ENCODE data around the gene KIT.

Gene KIT

GRCh38 chr4:54703182-54703581 is 45.4 kb downstream of the KIT start:
- no peak for DNase-seq (ENCODE audit: low read depth in 2 of 2)

GRCh38 chr4:54707406-54707805 is 49.6 kb downstream of the KIT start:
- no peak for DNase-seq (ENCODE audit: low read depth in 2 of 2)

GRCh38 chr4:54708339-54709279 is 50.9 kb downstream of the KIT start:
- DNase-seq (ENCODE audit: low read depth in 2 of 2), result no peak

- DNase-seq (ENCODE audit: low read depth in 2 of 2), result peak in 1 of 2 donors; percentile 1
These were observed 51.6 kb downstream of the KIT start for GRCh38 chr4:54709400-54709799.

GRCh38 chr4:54712206-54712605 is 54.4 kb downstream of the KIT start:
- DNase-seq (ENCODE audit: low read depth in 2 of 2), result no peak

- DNase-seq (ENCODE audit: low read depth in 2 of 2), result no peak
These were observed 56.9 kb downstream of the KIT start for GRCh38 chr4:54714631-54715030.

GRCh38 chr4:54716478-54717065 is 58.8 kb downstream of the KIT start:
- DNase-seq (ENCODE audit: low read depth in 2 of 2), result no peak

GRCh38 chr4:54717694-54718093 is 59.9 kb downstream of the KIT start:
- DNase-seq (ENCODE audit: low read depth in 2 of 2), result no peak

GRCh38 chr4:54719378-54719777 is 61.6 kb downstream of the KIT start:
- no peak for DNase-seq (ENCODE audit: low read depth in 2 of 2)

GRCh38 chr4:54723220-54723619 is 65.5 kb downstream of the KIT start:
- no peak for DNase-seq (ENCODE audit: low read depth in 2 of 2)

GRCh38 chr4:54723820-54724219 is 66.1 kb downstream of the KIT start:
- no peak for DNase-seq (ENCODE audit: low read depth in 2 of 2)

GRCh38 chr4:54726907-54727306 is 69.2 kb downstream of the KIT start:
- DNase-seq (ENCODE audit: low read depth in 2 of 2), result no peak

GRCh38 chr4:54727346-54727745 is 69.6 kb downstream of the KIT start:
- no peak for DNase-seq (ENCODE audit: low read depth in 2 of 2)

- DNase-seq (ENCODE audit: low read depth in 2 of 2), result no peak
These were observed 70.6 kb downstream of the KIT start for GRCh38 chr4:54728368-54728767.

- DNase-seq (ENCODE audit: low read depth in 2 of 2), result no peak
These were observed 71.5 kb downstream of the KIT start for GRCh38 chr4:54729256-54729655.

GRCh38 chr4:54730581-54730980 is 72.8 kb downstream of the KIT start:
- no peak for DNase-seq (ENCODE audit: low read depth in 2 of 2)

GRCh38 chr4:54731552-54731951 is 73.8 kb downstream of the KIT start:
- no peak for DNase-seq (ENCODE audit: low read depth in 2 of 2)

GRCh38 chr4:54731976-54732375 is 74.2 kb downstream of the KIT start:
- DNase-seq (ENCODE audit: low read depth in 2 of 2), result no peak

GRCh38 chr4:54737421-54737820 is 79.7 kb downstream of the KIT start:
- no peak for DNase-seq (ENCODE audit: low read depth in 2 of 2)

- no peak for DNase-seq (ENCODE audit: low read depth in 2 of 2)
These were observed 83.4 kb downstream of the KIT start for GRCh38 chr4:54741202-54741601.

GRCh38 chr4:54742636-54743399 is 85.1 kb downstream of the KIT start:
- no peak for DNase-seq (ENCODE audit: low read depth in 2 of 2)

- DNase-seq (ENCODE audit: low read depth in 2 of 2), result no peak
These were observed 85.8 kb downstream of the KIT start for GRCh38 chr4:54743562-54743961.

- DNase-seq (ENCODE audit: low read depth in 2 of 2), result no peak
These were observed 86.7 kb downstream of the KIT start for GRCh38 chr4:54744487-54744886.

All from activated CD8-positive, alpha-beta memory T cell treated with anti-CD3 and anti-CD28 coated beads for 4 hours (primary cell).